Choroid plexus epithelial cell (primary cell): ENCODE results near the gene FBXO45.
A peak's percentile ranks its signal among the peaks of the same experiment; 100 is the strongest.

Experiments used
- DNase-seq: peaks from one replicate; pipeline ENCODE4 v3.0.0-alpha.2; 2010; ENCODE audit warnings: low read depth
- H3K4me3 ChIP-seq: 2 replicates; pipeline ENCODE4 v1.5.1; 2011; ENCODE audit warnings: low read depth, mild to moderate bottlenecking, control low read depth, low read length, moderate library complexity
- TF ChIP-seq, protein P1 (sequence below): conservative IDR thresholded peaks from 2 replicates; pipeline ENCODE4 v1.5.1; 2011; ENCODE audit warnings: low read depth, mild to moderate bottlenecking, control low read depth, inconsistent platforms, low read length, moderate library complexity

The FBXO45 gene

DNA sequence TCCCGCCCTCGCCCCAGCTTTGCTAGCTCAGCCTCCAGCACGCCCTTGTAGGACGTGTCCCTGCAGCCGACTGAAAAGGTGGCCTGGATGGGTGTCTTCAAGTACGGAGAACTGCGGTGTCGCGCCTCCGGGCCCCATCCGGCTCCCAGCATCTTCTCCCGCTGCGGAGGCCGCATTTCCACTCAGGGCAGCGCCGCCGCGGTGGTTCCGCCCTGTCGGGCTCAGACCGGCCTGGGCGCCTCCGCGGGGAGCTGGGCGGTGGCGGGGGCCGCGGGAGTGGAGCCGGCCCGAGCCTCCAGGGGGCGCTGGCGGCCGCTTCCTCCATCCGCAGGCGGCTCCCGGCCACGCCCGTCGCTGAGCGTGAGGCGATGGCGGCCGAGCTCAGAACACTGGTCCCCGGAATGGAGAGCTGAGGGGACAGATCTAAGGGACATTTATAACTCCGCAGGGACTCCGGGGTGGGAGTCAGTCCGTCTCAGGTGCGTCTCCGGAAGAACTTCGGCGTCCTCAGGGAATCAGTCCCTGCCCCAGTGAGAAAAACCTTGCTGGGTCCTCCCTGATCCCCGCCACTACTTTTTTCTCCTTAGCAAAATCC, 39.7 kb upstream of the FBXO45 start:
- H3K4me3 ChIP-seq = peak overlapping the region; percentile 62
- TF ChIP-seq, protein P1, sequence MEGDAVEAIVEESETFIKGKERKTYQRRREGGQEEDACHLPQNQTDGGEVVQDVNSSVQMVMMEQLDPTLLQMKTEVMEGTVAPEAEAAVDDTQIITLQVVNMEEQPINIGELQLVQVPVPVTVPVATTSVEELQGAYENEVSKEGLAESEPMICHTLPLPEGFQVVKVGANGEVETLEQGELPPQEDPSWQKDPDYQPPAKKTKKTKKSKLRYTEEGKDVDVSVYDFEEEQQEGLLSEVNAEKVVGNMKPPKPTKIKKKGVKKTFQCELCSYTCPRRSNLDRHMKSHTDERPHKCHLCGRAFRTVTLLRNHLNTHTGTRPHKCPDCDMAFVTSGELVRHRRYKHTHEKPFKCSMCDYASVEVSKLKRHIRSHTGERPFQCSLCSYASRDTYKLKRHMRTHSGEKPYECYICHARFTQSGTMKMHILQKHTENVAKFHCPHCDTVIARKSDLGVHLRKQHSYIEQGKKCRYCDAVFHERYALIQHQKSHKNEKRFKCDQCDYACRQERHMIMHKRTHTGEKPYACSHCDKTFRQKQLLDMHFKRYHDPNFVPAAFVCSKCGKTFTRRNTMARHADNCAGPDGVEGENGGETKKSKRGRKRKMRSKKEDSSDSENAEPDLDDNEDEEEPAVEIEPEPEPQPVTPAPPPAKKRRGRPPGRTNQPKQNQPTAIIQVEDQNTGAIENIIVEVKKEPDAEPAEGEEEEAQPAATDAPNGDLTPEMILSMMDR = peak; percentile 50

DNA sequence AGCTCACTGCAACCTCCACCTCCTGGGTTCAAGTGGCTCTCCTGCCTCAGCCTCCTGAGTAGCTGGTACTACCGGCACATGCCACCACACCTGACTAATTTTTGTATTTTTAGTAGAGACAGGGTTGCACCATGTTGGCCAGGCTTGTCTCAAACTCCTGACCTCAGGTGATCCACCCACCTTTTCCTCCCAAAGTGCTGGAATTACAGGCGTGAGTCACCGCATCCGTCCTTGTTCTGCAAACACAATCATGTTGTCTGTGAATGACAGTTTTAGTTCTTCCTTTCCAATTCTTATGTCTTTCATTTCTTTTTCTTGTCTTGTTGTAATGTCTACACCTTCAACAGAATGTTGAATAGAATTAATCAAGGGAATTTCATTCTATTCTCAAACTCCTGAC, 37.0 kb upstream of the FBXO45 start:
- TF ChIP-seq, protein P1 = no peak
- no peak overlapping the region for H3K4me3 ChIP-seq
- no peak for DNase-seq

More for the DNA sequence above, 39.7 kb upstream of the FBXO45 start:
- peak; percentile 66 for DNase-seq

DNA sequence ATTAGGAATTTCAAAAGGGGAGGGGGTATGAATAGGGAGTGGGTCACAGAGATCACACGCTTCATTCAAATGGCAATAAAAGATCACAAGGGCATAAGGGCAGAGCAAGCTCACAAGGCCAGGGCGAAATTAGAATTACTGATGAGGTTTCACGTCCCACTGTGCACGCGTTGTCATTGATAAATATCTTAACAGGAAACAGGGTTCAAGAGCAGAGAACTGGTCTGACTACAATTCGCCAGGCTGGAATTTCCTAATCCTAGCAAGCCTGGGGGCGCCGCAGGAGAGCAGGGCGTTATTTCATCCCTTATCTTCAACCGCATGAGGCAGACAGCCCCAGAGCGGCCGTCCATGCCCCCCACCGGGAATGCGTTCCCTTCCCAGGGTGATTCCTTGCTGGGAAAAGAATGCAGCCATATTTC, 35.2 kb upstream of the FBXO45 start:
- DNase-seq = peak; percentile 45
- TF ChIP-seq, protein P1 = no peak
- H3K4me3 ChIP-seq = peak overlapping the region; percentile 43

DNA sequence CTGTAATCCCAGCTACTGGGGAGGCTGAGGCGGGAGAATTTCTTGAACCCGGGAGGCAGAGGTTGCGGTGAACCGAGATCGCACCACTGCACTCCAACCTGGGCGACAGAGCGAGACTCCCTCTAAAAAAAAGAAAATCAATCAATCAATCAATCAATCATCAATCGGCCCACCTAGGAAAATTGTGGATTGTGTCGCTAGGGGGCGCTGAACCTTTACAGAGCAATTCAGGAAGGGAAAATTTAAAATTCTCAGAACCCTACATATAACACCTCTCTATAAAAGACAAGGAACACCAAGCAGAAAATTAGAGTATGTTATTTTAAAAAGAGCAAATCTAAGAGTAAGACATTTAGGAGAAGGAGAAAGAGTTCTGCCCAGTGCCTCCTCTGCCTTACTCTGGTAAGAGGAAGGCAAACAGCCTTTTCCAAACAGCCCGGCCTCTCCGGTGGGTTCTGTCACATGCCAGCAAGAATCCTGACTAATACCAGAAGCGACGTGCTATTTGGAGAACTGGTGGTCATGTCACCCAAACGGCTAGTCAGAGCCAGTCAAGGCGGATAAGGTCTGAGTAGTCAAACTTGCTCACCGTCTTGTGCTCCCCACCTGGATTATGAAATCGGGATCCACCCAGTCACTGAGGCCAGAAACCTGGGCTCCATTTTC, 31.0 kb upstream of the FBXO45 start:
- peak; percentile 23 for DNase-seq
- H3K4me3 ChIP-seq = no peak overlapping the region
- TF ChIP-seq, protein P1 = peak; percentile 69

DNA sequence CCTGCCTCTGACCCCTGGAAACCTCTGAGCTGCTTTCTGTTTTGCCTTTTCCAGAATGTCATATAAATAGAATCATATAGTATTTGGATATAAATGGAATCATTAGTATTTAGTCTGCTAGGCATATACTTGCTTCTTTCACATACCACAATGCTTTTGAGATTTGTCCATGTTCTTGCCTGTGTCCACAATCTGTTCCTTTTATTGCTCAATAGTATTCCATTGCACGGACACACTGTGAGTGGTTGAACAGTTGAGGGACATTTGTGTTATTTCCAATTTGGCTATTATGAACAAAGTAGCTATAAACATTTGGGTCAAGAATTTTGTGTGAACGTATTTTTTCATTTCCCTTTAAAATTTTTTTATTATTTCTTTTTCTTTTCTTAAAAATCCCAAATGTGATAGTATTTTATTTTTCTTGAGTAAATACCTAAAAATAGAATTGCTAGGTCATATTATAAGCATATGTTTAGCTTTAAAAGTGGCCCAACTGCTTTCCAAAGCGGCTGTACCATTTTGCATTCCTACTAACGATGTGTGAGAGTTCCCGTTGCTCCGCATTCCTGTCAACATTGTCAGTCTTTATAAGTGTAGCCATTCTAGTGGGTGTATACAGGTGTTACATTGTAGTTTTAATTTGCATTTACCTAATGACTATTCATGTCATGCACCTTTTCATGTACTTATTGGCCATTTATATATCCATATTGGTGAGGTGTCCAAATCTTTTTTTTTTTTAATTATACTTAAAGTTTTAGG, 26.6 kb upstream of the FBXO45 start:
- TF ChIP-seq, protein P1 = no peak
- no peak for DNase-seq

DNA sequence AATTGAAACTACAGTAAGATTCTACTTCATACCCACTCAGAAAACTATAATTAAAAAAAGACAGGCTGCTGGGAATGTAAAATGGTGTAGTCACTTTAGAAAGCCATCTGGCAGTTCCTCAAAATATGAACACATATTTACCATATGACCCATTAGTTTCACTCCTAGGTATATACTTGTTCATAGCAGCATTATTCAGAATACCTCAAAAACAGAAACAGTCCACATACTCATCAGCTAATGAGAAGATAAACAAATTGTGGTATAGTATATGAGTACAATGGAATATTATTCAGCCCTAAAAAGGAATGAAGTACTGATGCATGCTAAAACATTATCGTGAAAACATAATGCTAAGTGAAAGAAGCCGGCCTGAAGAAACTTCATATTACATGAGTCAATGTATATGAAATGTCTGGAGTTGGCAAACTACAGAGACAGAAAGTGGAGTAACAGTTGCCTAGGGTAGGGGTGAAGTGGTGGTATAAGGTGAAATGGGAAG, 23.9 kb upstream of the FBXO45 start:
- no peak for DNase-seq
- H3K4me3 ChIP-seq = no peak overlapping the region
- TF ChIP-seq, protein P1 = no peak

More for the DNA sequence above, 26.6 kb upstream of the FBXO45 start:
- no peak overlapping the region for H3K4me3 ChIP-seq
